ENCODE measurements around the gene UGT1A1. TPM values are rescaled to one million over a fixed set of nuclear protein-coding genes. Genes with fewer than 3 reads are reported as not detected.
A peak's percentile ranks its signal among the peaks of the same experiment; 100 is the strongest.

The UGT1A1 gene
- total and polyA plus RNA-seq, 12 donors, result 0.08 to 0.52 TPM; not detected in 10

DNA sequence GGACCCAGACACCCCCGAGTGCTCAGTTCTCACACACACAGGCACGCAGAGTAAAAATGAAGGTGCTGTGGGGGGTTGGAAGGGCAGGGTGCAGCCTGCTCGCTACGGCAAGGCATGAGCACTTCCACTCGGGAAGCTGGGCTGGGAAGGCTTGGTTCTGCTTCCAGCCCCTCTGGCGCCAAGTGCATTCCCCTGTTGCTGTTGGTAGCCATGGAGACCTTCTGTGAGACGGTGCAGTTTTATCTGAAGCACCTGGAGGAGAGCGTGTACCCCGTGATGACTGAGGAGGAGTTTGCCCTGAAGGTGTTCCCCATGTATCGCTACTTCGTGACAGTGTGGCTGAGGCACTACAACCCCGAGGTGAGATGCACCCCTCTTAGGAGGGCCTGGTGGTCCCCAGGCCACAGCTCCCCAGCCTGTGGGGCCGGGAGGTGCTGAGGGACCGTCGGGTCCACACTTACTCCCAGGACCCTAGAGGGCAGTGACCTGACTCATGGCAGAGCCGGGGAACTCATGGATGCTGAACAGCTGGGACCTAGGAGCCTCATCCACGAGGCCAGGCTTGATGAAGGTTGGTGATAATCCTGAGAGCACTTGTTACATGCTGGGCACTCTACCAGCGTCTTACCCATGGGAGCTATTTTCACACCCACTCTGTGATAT lies 33.5 kb downstream of the UGT1A1 start:
- intact Hi-C loops (cut with DNase I), result no loop called here
- 82 to 86% (median 84%) methylated on average over 12 to 18 of the region's 18 CpGs for WGBS, 4 donors
- H3K4me1 ChIP-seq (replicated peaks in 1 of 2), result no peaks in the 10 kb centered on the region
- H3K27me3 ChIP-seq, result no peaks in the 10 kb centered on the region
- DNase-seq, result peak in 2 of 7 donors; percentile 1 to 14
- H3K9me3 ChIP-seq (replicated peaks in 1 of 3), result no peaks in the 10 kb centered on the region
- H3K27ac ChIP-seq, result no peak overlapping the region
- no peak for TF ChIP-seq CTCF (IDR thresholded peaks at IDR 0.05)
- H3K36me3 ChIP-seq (replicated peaks in 1 of 2), result no peaks in the 10 kb centered on the region
- H3K4me3 ChIP-seq, result no peak overlapping the region

DNA sequence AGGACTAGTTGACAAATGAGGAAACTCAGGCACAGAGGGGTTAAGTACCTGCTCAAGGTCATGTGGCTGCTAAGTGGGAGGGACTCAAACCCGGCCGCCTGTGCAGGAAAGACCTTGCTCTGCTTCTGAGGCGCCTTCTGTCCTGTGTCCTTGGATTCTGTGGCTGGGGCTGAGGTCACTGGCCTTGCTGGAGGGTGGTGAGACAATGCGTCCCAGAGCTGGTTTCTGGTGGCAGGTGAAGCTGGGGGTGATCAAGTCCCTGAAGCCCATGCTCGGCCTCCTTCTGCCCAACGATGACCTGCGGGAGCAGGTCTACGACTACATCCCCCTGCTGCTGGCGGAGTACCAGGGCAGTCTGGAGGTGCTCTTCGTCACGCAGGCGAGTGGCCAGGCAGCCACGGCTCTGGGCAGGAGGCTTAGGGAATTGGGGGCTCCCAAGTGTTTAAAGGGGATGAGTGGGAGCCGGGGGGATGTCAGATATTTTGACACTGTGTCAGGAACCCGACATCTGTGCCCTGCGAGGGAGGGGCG lies 34.1 kb downstream of the UGT1A1 start:
- intact Hi-C loops (cut with DNase I), result no loop called here
- TF ChIP-seq POLR2A (IDR thresholded peaks at IDR 0.05), result no peak

DNA sequence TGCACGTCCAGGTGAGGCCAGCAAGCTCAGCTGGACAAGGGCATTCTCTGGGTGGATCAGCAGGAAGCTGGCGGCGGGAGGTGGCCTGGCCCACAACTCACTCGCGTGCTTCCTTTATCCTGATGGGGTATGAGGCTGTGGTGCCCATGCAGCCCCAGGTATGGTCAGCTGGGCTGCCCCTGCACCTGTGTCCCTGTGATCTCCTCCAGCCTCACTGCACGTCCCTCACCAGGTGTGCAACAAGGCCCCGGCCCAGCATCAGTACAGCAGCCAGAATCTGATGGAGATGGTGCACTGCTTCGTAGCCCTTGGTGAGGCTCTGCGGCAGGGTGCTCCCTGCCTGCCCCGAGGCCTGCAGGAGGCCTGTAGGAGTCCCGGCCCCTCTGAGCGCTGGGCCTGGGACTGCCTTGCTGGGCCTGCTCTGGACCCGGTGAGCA lies 35.7 kb downstream of the UGT1A1 start:
- no peaks in the 10 kb centered on the region for H3K36me3 ChIP-seq (replicated peaks in 1 of 2)
- H3K27me3 ChIP-seq, result no peaks in the 10 kb centered on the region
- no peak for TF ChIP-seq POLR2A (IDR thresholded peaks at IDR 0.05)
- no peaks in the 10 kb centered on the region for H3K4me1 ChIP-seq (replicated peaks in 1 of 2)
- WGBS, 4 donors, result 91 to 96% (median 95%) methylated on average over 8 to 13 of the region's 13 CpGs; no CpG with 5 or more reads in 1 of the 4 donors
- H3K27ac ChIP-seq, result no peak overlapping the region
- no peaks in the 10 kb centered on the region for H3K9me3 ChIP-seq (replicated peaks in 1 of 3)
- DNase-seq, result peak in 1 of 7 donors; percentile 23
- intact Hi-C loops (cut with DNase I), result no loop called here
- H3K4me3 ChIP-seq, result no peak overlapping the region

More for the DNA sequence above, 34.1 kb downstream of the UGT1A1 start:
- no peak overlapping the region for H3K4me3 ChIP-seq
- no peak overlapping the region for H3K27ac ChIP-seq
- no peaks in the 10 kb centered on the region for H3K27me3 ChIP-seq
- no peaks in the 10 kb centered on the region for H3K4me1 ChIP-seq (replicated peaks in 1 of 2)
- H3K36me3 ChIP-seq (replicated peaks in 1 of 2), result no peaks in the 10 kb centered on the region
- DNase-seq, result peak in 2 of 7 donors; percentile 4 to 29
- H3K9me3 ChIP-seq (replicated peaks in 1 of 3), result no peaks in the 10 kb centered on the region
- WGBS, 4 donors, result 40 to 79% (median 72%) methylated on average over 5 to 17 of the region's 17 CpGs

DNA sequence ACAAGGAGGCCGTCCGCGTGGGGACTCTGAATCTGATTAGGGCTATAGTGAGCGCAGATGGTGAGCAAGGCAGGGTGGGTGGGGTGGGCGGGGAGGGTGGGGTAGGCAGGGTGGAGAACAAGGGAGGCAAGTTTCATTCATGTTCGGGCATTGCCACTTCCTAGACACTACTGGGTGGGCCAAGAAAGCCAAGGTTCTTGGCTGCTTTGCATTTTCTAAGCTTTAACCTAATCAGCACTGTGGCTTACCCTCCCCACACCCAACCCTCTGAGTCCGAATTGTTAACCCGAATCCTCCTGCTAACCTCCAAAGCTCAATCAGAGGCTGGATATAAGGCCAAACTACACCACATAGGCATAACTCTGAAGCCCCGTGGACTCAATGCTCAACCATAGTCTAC lies 36.2 kb downstream of the UGT1A1 start:
- peak in 1 of 7 donors; percentile 2 for DNase-seq
- 86 to 91% (median 90%) methylated on average over 8 to 9 of the region's 9 CpGs for WGBS, 4 donors
- Histone ChIP-seq H3K27me3 (no peaks in the 10 kb centered on the region), H3K9me3 (replicated peaks in 1 of 3) (no peaks in the 10 kb centered on the region), H3K36me3 (replicated peaks in 1 of 2) (no peaks in the 10 kb centered on the region), H3K4me1 (replicated peaks in 1 of 2) (no peaks in the 10 kb centered on the region), H3K4me3 (no peak overlapping the region), H3K27ac (no peak overlapping the region)
- no peak for TF ChIP-seq CTCF (IDR thresholded peaks at IDR 0.05)
- no peak for TF ChIP-seq POLR2A (IDR thresholded peaks at IDR 0.05)
- intact Hi-C loops (cut with DNase I), result no loop called here

DNA sequence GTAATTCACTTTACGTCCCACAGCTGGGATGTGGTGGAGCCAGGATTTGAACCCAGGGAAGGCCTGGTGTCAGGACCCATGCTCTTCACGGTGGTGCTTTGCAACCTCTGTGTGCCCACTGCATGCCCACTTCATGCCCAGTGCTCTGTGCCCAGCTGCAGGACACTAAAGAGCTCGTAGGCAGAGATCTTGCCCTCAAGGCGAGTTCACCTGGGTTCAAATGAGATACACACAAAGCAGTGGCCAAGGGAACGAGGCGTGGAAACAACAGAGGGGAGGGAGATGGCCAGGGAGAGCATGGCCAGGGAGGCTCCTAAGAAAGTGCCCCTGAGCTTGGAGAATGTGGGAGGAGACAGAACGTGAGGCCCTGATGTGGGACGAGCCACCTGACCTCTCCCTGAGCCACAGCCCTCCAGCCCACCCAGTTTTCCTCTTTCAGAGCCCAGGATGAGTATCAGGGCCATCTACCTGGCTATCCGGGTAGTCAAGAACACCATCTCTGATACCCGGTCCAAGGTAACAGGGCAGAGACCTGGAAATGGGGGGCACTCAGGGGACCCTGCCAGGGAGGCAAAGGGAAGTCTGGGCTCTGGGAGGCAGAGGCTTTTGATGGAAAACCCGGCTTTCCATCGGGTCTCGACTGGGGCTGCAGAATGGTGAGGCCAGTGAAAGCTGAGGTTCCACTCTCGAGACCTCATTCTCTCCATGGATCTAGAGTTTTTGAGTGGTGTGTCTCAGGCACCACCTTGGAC lies 38.4 kb downstream of the UGT1A1 start:
- Histone ChIP-seq H3K4me3 (no peak overlapping the region), H3K9me3 (replicated peaks in 1 of 3) (no peaks in the 10 kb centered on the region), H3K27ac (no peak overlapping the region), H3K36me3 (replicated peaks in 1 of 2) (no peaks in the 10 kb centered on the region), H3K4me1 (replicated peaks in 1 of 2) (no peaks in the 10 kb centered on the region), H3K27me3 (peaks cover 4% of the 10 kb centered on the region)
- peak in 1 of 7 donors; percentile 9 for DNase-seq
- intact Hi-C loops (cut with DNase I), result no loop called here
- 64 to 83% (median 78%) methylated on average over 9 to 14 of the region's 14 CpGs for WGBS, 4 donors
- TF ChIP-seq CTCF (IDR thresholded peaks at IDR 0.05) (no peak), POLR2A (IDR thresholded peaks at IDR 0.05) (no peak)

Data from adrenal gland (tissue), 12 donors.